K562 treated with DMSO at 1 percent for 4 hours (cell line): ENCODE results near the gene SMARCC2. TPM values are rescaled to one million over a fixed set of nuclear protein-coding genes. Genes with fewer than 3 reads are reported as not detected.

Experiments used
- total RNA-seq: library from RNA; unstranded; fragments of 300-600 nt; gene quantifications from 2 replicates; pipeline ENCODE4 v1.2.3, GENCODE V29; 2022; ENCODE audit not compliant: insufficient read depth

Gene SMARCC2
- total RNA-seq: 60.1 and 67.3 TPM in 2 replicates

GRCh38 chr12:56189099-56189917 is at the start of gene SMARCC2:
SMARCC2 (minus strand) TSS chr12:56189483; CDS start chr12:56189461, 22 bp downstream.

GRCh38 chr12:56229916-56230431 is 40.7 kb upstream of the SMARCC2 start, which contains the start of gene SLC39A5:
SLC39A5 (plus strand) TSS chr12:56230051; CDS start chr12:56231275, 1,224 bp downstream.

DNA sequence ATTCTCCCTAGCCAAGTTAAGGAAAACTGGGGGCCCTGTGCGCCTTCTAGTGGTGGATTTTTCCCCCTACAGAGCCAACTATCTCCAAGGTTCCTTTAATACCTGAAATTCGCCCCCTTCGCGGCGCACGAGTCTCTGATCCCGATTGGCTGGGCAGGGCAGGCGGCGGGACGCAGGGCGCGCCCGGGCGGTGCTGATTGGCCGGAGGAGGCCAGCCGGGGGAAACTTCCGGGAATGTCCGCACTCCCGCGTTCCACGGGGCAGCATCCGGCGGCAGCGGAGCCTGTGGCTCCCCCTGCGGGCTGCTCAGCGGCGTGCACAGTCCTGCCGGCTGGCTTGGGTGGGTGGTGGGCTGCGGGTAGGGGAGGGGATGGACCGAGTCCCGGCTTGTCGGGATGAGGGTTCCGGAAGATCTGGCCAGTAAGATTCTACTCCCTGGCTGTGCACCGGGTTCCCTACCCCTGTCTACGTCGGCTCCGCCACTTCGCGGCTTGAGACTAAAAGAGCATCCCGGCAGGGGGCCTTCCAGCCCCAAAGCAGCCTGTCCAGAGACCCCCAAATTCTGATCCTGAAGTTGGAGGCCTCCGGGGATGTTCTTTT is 34.9 kb upstream of the SMARCC2 start, which contains the start of gene NABP2:
TSS of gene NABP2 (plus strand) at position 241 of the 600 bp plus-strand sequence. CDS start 515 bp downstream, outside the sequence.

GRCh38 chr12:56221757-56222530 is 32.7 kb upstream of the SMARCC2 start, which contains the start of gene RNF41:
RNF41 (minus strand) TSS chr12:56221922; CDS start chr12:56214047, 7,875 bp downstream.

DNA sequence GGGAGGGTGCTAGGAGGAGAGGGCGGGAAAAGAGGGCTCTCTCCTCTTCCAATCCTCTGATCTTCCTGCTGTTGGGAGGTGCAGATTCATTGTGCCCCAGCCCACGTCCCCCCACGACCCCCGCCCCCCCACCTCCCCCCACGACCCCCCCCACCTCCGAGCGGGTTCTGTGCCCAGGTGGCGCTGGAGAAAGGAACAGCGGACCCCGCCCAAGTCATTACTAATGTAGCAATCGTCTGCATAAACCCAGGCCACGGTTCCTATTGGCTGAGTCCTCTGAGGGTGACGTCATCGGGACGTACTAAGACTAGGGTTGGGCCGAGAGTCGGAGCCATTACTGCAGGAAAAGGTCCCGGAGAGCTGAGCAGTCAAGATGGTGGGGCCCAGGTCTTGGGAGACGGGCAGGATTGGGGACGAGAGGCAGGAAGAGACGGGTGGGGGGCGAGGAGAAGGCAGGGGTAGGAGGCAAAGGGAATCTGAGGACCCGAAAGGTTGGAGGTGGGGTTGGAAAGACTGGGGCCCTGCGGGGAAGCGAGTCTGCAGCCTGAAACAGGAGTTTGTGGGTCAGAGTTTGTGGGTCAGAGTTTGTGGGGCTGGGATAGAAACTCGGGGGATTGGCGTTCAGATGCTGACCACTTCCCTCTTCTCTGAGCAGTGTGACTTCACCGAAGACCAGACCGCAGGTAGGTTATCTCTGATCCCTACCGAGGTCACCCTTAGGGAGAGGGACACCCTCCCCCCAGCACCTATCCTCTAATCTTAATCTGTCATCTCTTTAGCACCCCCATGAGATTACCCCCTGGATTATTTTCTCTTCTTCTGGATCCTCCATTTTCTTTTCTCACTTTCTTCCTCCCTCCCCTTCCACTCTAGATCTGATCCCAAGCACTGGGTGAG is 31.0 kb downstream of the SMARCC2 start, which contains the start of gene MYL6:
TSS of gene MYL6 (plus strand) at position 331 of the 897 bp plus-strand sequence. CDS start at position 374, 43 bp downstream.

DNA sequence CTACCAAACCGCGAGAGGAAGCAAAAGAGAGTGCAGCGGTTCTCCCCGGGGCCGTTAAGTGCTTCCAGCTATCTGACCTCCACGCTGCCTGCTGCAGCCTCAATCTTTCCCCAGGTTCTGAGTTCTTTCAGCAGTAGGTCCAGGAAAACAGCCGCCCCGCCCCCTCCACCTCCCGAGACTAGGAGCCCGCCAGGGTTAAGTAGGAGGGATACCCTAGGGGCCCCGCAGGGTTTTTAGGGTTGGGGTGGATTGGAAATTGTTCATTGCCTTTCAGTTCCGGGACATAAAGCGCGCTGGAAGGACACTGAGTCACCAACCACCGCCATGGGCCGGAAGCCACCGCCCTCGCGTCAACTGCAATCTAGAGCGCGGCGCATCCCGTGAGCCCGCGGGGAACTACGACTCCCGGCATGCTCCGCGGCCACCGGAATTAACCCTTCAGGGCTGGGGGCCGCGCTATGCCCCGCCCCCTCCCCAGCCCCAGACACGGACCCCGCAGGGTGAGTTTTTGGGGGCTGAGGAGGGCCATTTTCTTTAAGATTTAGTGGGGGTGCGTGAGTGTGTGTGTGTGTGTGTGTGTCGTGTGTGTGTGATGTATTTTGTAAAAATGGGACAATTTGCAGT is 37.0 kb downstream of the SMARCC2 start, which contains the start of gene MYL6B:
TSS of gene MYL6B (plus strand) at position 456 of the 624 bp plus-strand sequence. CDS start 1,332 bp downstream, outside the sequence.

DNA sequence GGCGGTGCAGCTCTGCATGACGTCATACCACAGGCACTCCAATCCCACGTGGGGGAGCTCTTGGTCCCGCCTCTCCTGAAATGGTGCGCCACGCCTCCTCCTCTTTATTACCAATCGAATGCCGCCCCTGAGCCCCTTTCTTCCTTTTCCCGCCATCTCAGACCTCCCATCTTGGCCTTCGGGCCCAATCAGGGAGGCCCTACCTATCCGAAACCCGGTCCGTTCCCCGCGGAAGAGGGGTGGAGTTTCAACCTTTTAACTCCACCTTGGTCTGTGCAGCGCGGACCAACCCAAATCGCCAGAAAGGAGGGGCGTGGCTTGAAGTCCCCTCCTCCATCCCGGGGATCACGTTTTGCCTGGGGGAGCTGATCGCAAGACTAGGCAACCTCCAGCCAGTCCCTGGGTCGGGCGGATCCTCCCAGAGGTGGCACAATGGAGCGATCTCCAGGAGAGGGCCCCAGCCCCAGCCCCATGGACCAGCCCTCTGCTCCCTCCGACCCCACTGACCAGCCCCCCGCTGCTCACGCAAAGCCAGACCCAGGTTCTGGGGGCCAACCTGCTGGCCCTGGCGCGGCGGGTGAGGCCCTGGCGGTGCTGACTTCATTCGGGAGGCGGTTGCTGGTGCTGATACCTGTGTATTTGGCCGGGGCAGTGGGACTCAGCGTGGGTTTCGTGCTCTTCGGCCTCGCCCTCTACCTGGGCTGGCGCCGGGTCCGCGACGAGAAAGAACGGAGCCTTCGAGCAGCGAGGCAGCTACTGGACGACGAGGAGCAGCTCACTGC is 61.2 kb downstream of the SMARCC2 start, which contains the start of gene ESYT1:
TSS of gene ESYT1 (plus strand) at position 380 of the 782 bp plus-strand sequence. CDS start at position 433, 53 bp downstream.

DNA sequence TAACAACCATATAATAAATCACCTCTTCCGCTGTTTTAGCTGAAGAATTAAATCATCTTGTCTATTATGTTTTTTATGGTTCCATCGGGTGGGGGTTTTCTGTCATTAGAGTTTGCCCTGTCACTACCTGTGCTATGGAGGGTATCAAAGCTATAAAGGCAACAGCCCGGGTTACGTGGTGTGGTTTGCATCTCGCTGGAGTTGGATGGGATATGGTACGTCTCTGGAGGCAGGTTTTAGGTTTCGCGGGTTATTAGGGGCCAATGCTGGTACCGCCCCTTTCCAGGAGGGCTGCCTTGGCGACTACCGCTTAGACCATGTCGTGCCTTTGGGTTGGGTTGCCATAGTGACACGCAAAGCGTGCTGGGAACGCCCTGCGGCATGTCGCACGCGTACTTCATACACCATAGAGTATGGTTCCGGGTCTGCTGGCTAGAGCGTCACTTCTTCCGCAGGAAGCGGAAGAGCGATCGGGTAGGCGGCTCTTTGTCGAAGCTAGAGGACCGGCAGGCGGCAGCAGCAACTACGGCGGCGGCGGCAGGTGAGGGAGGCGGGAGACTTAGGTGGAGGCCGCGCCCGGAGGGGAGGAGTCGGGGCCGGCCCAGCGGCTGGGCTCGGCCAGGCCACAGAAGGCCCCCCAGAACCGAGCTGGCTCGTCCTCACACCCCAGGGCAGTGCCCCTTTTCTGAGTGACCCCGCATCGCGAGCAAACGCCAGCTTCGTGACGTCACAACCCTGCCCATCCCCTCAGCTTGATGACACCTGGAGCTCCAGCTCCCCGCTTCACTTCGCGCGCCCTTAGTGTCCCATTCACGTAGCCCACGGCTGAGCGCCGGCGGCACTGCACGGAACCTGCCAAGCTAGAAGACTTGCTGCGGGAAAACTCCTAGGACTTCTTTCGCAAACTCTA is 71.2 kb downstream of the SMARCC2 start, which contains the start of gene ZC3H10:
TSS of gene ZC3H10 (plus strand) at position 489 of the 910 bp plus-strand sequence. CDS start 2,297 bp downstream, outside the sequence.

GRCh38 chr12:56116267-56117081 is 72.8 kb downstream of the SMARCC2 start, which contains the start of gene RPL41:
RPL41 (plus strand) TSS chr12:56116633.

Other genes with a start within 250 kb of the SMARCC2 start
- gene PMEL, start 223.4 kb downstream of the SMARCC2 start, total RNA-seq: 3.4 and 4.0 TPM in 2 replicates
- gene CDK2, start 222.7 kb downstream of the SMARCC2 start, total RNA-seq: 80.9 and 130 TPM in 2 replicates
- 25.8 and 33.8 TPM in 2 replicates for gene RAB5B, start 215.4 kb downstream of the SMARCC2 start, total RNA-seq
- 13.9 and 18.6 TPM in 2 replicates for gene SUOX, start 192.2 kb downstream of the SMARCC2 start, total RNA-seq
- gene IKZF4, start 168.4 kb downstream of the SMARCC2 start, total RNA-seq: 11.4 and 12.3 TPM in 2 replicates
- 352 and 360 TPM in 2 replicates for gene RPS26, start 147.6 kb downstream of the SMARCC2 start, total RNA-seq
- gene ERBB3, start 109.3 kb downstream of the SMARCC2 start, total RNA-seq: 6.1 and 6.8 TPM in 2 replicates
- 175 and 187 TPM in 2 replicates for gene PA2G4, start 84.9 kb downstream of the SMARCC2 start, total RNA-seq
- gene RPL41, start 72.8 kb downstream of the SMARCC2 start, total RNA-seq: 4,679 and 5,235 TPM in 2 replicates
- gene ZC3H10, start 71.2 kb downstream of the SMARCC2 start, total RNA-seq: 1.8 and 1.9 TPM in 2 replicates
- 167 and 178 TPM in 2 replicates for gene ESYT1, start 61.2 kb downstream of the SMARCC2 start, total RNA-seq
- gene MYL6B, start 36.9 kb downstream of the SMARCC2 start, total RNA-seq: 61.3 and 61.4 TPM in 2 replicates
- gene MYL6, start 31.1 kb downstream of the SMARCC2 start, total RNA-seq: 924 and 1,005 TPM in 2 replicates
- 35.0 and 40.3 TPM in 2 replicates for gene RNF41, start 32.4 kb upstream of the SMARCC2 start, total RNA-seq
- 40.6 and 44.3 TPM in 2 replicates for gene NABP2, start 34.9 kb upstream of the SMARCC2 start, total RNA-seq
- gene SLC39A5, start 40.6 kb upstream of the SMARCC2 start, total RNA-seq: not detected in 2 replicates
- gene ANKRD52, start 68.9 kb upstream of the SMARCC2 start, total RNA-seq: 21.1 and 28.7 TPM in 2 replicates
- 53.8 and 66.9 TPM in 2 replicates for gene COQ10A, start 77.5 kb upstream of the SMARCC2 start, total RNA-seq
- gene CS, start 110.8 kb upstream of the SMARCC2 start, total RNA-seq: 147 and 188 TPM in 2 replicates
- 83.1 and 88.0 TPM in 2 replicates for gene CNPY2, start 126.5 kb upstream of the SMARCC2 start, total RNA-seq
- 17.1 and 19.9 TPM in 2 replicates for gene PAN2, start 144.5 kb upstream of the SMARCC2 start, total RNA-seq
- 23.4 and 24.3 TPM in 2 replicates for gene IL23A, start 149.4 kb upstream of the SMARCC2 start, total RNA-seq
- gene STAT2, start 170.6 kb upstream of the SMARCC2 start, total RNA-seq: 43.9 and 54.6 TPM in 2 replicates
- not detected in 2 replicates for gene APOF, start 173.4 kb upstream of the SMARCC2 start, total RNA-seq